CD4-positive, alpha-beta T cell treated with Interferon gamma for 1 hour (primary cell): ENCODE data around the gene KIAA2012.

Experiments
- DNase-seq: peaks from one replicate; pipeline ENCODE4 v3.0.0-alpha.2; 2020

KIAA2012 gene

GRCh38 chr2:202154613-202155012 lies 81.6 kb downstream of the KIAA2012 start:
- DNase-seq, result no peak

DNA sequence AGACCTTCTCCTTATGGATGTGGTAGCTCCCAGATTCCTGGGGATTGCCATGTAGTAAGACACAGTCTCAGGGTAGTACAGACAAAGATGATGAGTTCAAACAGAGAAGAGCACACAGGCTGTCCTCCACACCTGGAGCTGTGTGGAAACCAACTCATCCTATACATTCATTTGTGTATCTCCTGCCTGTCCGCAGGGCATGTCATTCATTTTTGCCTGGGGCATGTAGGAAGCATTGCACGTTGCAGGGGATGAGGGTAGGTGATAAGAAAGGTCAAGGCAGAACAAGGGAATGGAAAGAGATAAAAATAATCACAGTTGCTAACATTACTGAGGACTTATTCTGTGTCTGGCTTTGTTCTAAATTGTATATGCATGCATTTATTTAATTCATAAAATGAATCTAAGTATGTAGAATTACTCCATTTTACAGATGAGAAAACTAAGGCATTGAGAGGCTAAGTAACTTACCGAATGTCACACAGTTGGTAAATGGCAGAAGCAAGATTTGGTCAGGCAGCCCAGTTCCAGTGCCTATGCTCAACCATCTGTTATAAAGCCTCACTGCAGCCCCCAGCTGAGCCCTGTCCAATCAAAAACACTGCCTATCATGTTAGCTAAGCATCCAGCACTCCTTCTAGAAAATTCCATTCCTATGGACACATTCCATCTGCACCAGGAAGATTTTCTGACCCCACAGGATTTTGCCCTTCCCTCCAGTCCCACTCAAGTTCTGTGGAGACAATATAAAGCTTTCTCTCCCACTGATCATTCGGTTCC lies 84.3 kb downstream of the KIAA2012 start:
- no peak for DNase-seq

DNA sequence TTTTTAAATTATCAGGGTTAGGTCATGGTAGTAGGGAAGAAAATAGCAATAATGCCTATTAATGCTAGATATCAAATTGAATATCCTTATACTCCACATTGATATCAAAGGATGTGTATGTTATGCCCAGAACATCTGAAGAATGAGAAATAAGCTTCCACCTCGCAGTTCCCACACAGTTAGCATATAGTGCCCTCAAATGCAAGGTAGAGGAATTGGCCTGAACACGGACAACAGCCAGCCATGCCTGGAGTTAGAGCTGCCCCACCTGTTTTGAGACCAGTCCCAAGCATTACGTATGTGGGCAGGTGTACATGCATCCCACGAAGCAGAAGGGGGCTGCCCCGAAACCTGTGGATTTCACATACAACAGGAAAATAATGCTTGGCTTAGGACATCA lies 85.7 kb downstream of the KIAA2012 start:
- no peak for DNase-seq

GRCh38 chr2:202161151-202161835 lies 88.2 kb downstream of the KIAA2012 start:
- DNase-seq, result no peak

- DNase-seq, result no peak
These were observed 91.4 kb downstream of the KIAA2012 start for GRCh38 chr2:202164411-202164810.

- no peak for DNase-seq
These were observed 92.2 kb downstream of the KIAA2012 start for GRCh38 chr2:202165208-202165607.

GRCh38 chr2:202165945-202166344 lies 92.9 kb downstream of the KIAA2012 start:
- DNase-seq, result no peak

DNA sequence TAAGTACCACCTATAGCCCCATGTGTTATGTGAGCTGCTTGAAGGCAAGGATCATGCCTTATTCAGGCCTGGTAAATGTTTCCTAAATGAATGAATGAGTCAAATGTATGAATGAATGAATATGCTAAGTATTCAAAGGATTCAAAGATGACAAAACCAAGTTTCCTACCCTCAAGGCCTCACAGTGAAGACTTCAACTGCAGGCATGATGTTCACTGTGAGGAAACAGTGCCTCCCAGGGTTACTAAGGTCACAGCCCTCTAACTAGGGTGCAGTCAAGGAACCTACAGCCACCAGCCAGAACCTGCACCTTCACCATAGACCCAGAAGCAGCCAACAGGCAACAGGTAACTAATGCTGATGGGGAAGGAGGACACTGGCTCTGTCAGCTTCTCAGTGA lies 96.1 kb downstream of the KIAA2012 start:
- DNase-seq, result no peak

- DNase-seq, result no peak
These were observed 96.9 kb downstream of the KIAA2012 start for GRCh38 chr2:202169832-202170424.

GRCh38 chr2:202171241-202171825 lies 98.3 kb downstream of the KIAA2012 start:
- DNase-seq, result no peak

GRCh38 chr2:202172439-202173211 lies 99.6 kb downstream of the KIAA2012 start:
- no peak for DNase-seq

- peak; percentile 3 for DNase-seq
These were observed 105.4 kb downstream of the KIAA2012 start for GRCh38 chr2:202178346-202178958.

- DNase-seq, result no peak
These were observed 111.5 kb downstream of the KIAA2012 start for GRCh38 chr2:202184557-202184956.

- DNase-seq, result no peak
These were observed 112.1 kb downstream of the KIAA2012 start for GRCh38 chr2:202185156-202185555.

DNA sequence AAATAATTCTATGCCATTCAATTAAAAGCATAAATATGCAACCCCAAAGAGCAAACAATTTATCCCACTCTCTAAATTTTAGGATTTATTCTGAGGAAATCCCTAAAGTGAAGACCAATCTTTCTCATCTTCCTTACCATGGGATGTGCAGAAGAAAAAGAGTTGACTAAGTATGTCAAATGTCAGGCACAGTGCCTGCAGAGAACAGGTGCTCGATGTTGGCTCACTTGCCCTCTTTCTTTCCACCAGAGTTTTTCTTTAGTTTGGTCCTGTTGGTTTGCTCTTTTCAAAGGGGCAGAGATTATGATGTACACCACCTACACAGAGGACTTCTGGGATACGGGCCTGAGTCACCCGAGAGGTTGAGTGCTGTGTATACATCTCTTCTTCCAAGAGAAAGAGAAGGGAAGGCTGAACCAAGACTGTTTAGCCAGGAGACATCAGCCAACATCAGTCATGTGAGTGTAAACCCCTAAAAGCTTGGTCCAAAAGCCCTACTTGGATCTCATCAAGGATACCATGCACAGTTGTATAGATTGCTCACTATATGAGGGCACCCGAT lies 113.7 kb downstream of the KIAA2012 start:
- DNase-seq, result no peak

DNA sequence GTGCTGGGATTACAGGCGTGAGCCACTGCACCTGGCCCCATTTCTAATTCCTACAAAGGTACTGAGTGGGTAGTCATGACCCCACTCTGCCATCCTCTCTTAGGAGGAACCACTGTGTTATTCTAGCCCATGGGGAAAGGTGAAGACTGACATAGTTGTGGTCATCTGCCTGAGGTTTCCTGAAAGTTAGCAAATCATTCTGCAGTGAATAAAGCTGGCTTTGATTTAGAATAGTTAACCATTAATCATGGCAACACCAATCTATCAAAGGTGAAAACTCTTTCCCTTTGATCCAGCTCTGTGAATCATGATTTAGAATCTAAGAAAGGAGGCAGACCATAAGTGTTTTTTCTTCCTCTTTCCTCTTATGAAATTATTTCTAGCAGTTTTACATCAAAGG lies 114.5 kb downstream of the KIAA2012 start:
- DNase-seq, result no peak

DNA sequence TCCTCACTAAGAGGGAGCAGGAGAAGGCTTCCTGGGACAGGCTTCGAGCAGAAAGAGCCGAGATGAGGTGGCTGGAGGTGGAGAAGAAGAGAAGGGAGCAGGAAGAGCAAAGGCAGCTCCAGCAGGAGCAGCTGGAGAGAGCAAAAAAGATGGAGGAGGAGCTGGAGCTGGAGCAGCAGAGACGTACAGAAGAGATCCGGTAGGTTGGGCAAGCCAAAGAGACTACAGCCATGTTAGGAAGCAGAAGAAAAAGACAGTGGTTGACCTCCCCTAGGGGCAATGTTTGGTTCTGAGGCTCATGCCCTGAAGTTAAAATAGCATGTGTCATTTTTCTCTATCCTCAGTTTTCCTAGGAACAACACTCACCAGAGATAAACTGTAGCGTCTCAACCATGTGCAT lies 120.2 kb downstream of the KIAA2012 start:
- DNase-seq, result no peak

DNA sequence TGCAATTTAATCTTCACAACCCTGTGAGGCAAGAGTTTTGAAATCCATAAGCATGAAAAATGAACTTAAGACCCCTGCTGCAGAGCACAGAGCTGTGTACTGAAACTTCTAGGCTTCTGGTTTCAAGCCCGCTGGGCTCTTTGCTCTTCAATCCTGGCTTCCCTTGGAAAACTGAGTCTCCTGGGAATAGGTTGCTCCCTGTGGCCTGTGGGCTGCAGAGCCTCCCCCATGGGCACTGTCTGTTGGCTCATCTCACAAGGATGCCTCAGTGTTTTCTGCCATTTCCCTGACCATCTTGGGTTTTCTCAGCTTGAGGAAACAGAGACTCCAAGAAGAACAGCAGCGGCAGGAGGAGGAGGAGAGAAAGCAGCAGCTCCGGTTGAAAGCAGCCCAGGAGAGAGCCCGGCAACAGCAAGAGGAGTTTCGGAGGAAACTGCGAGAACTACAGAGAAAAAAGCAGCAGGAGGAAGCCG lies 120.9 kb downstream of the KIAA2012 start:
- DNase-seq, result no peak

DNA sequence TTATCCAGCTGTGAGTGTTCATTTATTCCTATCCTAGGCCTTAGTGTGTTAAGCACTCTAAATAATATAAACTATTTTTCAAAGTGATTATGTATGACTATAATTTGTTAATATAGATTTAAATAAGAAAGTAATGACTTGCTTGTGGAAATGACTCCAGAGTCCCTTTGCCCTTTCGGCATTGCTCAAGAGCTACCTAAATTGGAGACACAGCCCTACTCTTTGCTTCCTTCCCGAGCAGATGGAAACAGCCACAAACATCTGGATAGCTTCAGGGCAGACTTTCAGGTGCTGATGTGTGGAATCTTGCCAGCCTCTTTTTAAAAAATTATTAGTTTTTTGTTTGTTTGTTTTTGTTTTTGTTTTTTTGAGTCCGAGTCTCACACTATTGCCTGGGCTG lies 121.4 kb downstream of the KIAA2012 start:
- no peak for DNase-seq

DNA sequence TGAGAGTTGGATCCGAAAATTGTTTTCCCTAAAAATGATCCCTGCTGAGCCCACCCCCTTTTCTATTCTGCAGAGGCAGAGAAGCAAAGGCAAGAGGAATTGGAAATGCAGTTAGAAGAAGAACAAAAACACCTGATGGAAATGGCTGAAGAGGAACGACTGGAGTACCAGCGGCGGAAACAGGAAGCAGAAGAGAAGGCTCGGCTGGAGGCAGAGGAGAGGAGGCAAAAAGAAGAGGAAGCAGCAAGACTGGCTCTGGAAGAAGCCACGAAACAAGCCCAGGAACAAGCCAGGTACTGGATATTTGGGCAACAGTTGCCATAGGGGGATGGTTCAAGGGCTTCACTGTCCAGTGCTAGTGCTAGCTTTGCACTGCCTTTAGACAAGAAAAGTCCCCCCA lies 123.7 kb downstream of the KIAA2012 start:
- no peak for DNase-seq

DNA sequence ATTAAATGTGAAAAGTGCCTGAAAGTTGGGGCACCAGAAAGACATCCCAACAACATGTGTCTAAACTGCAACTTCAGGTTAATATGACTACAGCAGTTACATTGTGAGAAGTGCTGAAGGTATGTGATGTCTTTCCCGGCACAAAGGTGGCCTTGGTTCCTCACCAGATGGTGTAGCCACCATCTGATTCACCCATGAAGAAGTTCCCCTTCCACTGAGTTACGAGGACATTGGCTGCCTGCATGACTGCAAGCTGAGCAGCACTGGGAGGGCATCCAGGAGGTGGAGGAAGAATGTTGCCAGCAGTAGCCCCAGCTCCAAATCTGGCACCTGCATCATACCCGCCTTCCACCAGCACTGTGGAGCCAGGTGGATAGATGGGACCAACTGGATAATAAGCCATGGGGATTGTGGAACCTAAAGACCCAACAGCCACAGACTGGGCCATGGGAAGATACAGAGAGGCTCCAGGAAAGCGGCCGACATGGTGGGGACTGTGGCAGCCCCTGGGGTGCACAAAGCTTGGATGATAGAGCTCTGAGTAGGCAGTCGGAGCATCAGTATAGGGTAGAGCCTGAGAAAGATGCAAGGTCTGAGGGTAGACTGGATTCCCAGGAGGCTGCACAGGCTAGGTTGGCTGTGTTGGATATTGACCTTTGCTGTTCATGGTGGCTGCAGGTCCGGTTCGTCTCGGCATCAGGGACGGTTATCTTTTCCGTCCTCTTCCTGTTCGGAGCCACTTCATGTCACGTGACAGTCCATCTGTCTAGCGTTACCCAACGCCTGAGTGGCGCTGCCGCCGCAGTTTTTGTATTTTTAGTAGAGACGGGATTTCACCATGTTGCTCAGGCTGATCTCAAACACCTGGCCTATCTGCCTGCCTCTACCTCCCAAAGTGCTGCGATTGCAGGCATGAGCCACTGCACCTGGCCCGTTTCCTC lies 128.4 kb downstream of the KIAA2012 start:
- DNase-seq, result no peak
